Measurements from ENCODE around the gene ERBB4. TPM values are rescaled to one million over a fixed set of nuclear protein-coding genes. Genes with fewer than 3 reads are reported as not detected.

Gene ERBB4
- total RNA-seq, 1 donor from 2014 or later, result 25.3 TPM

- ATAC-seq (no peak), DNase-seq (no peak)
- Histone ChIP-seq H3K9me3 (no peaks in the 10 kb centered on the region), H3K27me3 (ENCODE audit: low read depth) (no peaks in the 10 kb centered on the region), H3K4me1 (no peaks in the 10 kb centered on the region), H3K27ac (no peak overlapping the region), H3K4me3 (no peak overlapping the region), H3K36me3 (no peaks in the 10 kb centered on the region)
- no peak for TF ChIP-seq CTCF (IDR thresholded peaks at IDR 0.05)
- intact Hi-C loops (cut with DNase I), result no loop called here
Observed at GRCh38 chr2:211955648-211956047, 583.0 kb downstream of the ERBB4 start.

- Histone ChIP-seq H3K4me3 (no peak overlapping the region), H3K4me1 (no peaks in the 10 kb centered on the region), H3K27me3 (ENCODE audit: low read depth) (no peaks in the 10 kb centered on the region), H3K27ac (no peak overlapping the region), H3K36me3 (no peaks in the 10 kb centered on the region), H3K9me3 (no peaks in the 10 kb centered on the region)
- no peak for ATAC-seq
- intact Hi-C loops (cut with DNase I), result no loop called here
- no peak for TF ChIP-seq CTCF (IDR thresholded peaks at IDR 0.05)
- no peak for DNase-seq
Observed at GRCh38 chr2:211948932-211949331, 589.7 kb downstream of the ERBB4 start.

GRCh38 chr2:211946960-211947359, 591.6 kb downstream of the ERBB4 start:
- no peak for TF ChIP-seq CTCF (IDR thresholded peaks at IDR 0.05)
- DNase-seq (no peak), ATAC-seq (no peak)
- H3K27me3 ChIP-seq (ENCODE audit: low read depth), result no peaks in the 10 kb centered on the region
- H3K36me3 ChIP-seq, result no peaks in the 10 kb centered on the region
- H3K4me1 ChIP-seq, result no peaks in the 10 kb centered on the region
- H3K27ac ChIP-seq, result no peak overlapping the region
- no peak overlapping the region for H3K4me3 ChIP-seq
- no peaks in the 10 kb centered on the region for H3K9me3 ChIP-seq
- intact Hi-C loops (cut with DNase I), result no loop called here

GRCh38 chr2:211944572-211944971, 594.0 kb downstream of the ERBB4 start:
- Histone ChIP-seq H3K4me1 (no peaks in the 10 kb centered on the region), H3K27ac (no peak overlapping the region), H3K27me3 (ENCODE audit: low read depth) (no peaks in the 10 kb centered on the region), H3K4me3 (no peak overlapping the region), H3K9me3 (no peaks in the 10 kb centered on the region), H3K36me3 (no peaks in the 10 kb centered on the region)
- TF ChIP-seq CTCF (IDR thresholded peaks at IDR 0.05), result no peak
- DNase-seq (no peak), ATAC-seq (no peak)
- intact Hi-C loops (cut with DNase I), result no loop called here

GRCh38 chr2:211942153-211942552, 596.4 kb downstream of the ERBB4 start:
- H3K4me1 ChIP-seq, result no peaks in the 10 kb centered on the region
- H3K27ac ChIP-seq, result no peak overlapping the region
- intact Hi-C loops (cut with DNase I), result no loop called here
- no peaks in the 10 kb centered on the region for H3K27me3 ChIP-seq (ENCODE audit: low read depth)
- DNase-seq (no peak), ATAC-seq (no peak)
- H3K9me3 ChIP-seq, result no peaks in the 10 kb centered on the region
- no peak overlapping the region for H3K4me3 ChIP-seq
- H3K36me3 ChIP-seq, result no peaks in the 10 kb centered on the region
- no peak for TF ChIP-seq CTCF (IDR thresholded peaks at IDR 0.05)

GRCh38 chr2:211941216-211941747, 597.3 kb downstream of the ERBB4 start:
- intact Hi-C loops (cut with DNase I), result no loop called here
- no peak overlapping the region for H3K27ac ChIP-seq
- H3K36me3 ChIP-seq, result no peaks in the 10 kb centered on the region
- DNase-seq (no peak), ATAC-seq (no peak)
- TF ChIP-seq CTCF (IDR thresholded peaks at IDR 0.05), result no peak
- no peaks in the 10 kb centered on the region for H3K4me1 ChIP-seq
- H3K4me3 ChIP-seq, result no peak overlapping the region
- H3K9me3 ChIP-seq, result no peaks in the 10 kb centered on the region
- no peaks in the 10 kb centered on the region for H3K27me3 ChIP-seq (ENCODE audit: low read depth)
